ENCODE data around the gene HELZ2.

HELZ2 gene

GRCh38 chr20:63589261-63590217, 15.5 kb upstream of the HELZ2 start:
- H3K36me3 ChIP-seq (ENCODE audit: control insufficient read depth in 5 of 5, insufficient read depth in 5 of 5, low read length in 5 of 5), result peaks cover 0 to 57% (median 48%) of the 10 kb centered on the region in 5 donors
- H3K27me3 ChIP-seq (ENCODE audit: control insufficient read depth in 5 of 5, insufficient read depth in 4 of 5, low read length in 5 of 5), result no peaks in the 10 kb centered on the region
- H3K9ac ChIP-seq (ENCODE audit: low read length in 5 of 5), result no peak overlapping the region
- H3K4me3 ChIP-seq (ENCODE audit: low read depth in 1 of 5, low read length in 5 of 5), result no peak overlapping the region
- no peak overlapping the region for H3K27ac ChIP-seq (ENCODE audit: low read depth, low read length)
- H3K4me1 ChIP-seq (ENCODE audit: control insufficient read depth in 5 of 5, insufficient read depth in 5 of 5, low read length in 5 of 5), result peaks cover 0 to 20% (median 4%) of the 10 kb centered on the region in 5 donors
- H3K9me3 ChIP-seq (ENCODE audit: control insufficient read depth in 5 of 5, low read length in 5 of 5), result no peaks in the 10 kb centered on the region

GRCh38 chr20:63588641-63589041, 14.6 kb upstream of the HELZ2 start:
- Histone ChIP-seq H3K27ac (ENCODE audit: low read depth, low read length) (no peak overlapping the region), H3K9me3 (ENCODE audit: control insufficient read depth in 5 of 5, low read length in 5 of 5) (no peaks in the 10 kb centered on the region), H3K4me1 (ENCODE audit: control insufficient read depth in 5 of 5, insufficient read depth in 5 of 5, low read length in 5 of 5) (peaks cover 0 to 16% (median 4%) of the 10 kb centered on the region in 5 donors), H3K27me3 (ENCODE audit: control insufficient read depth in 5 of 5, insufficient read depth in 4 of 5, low read length in 5 of 5) (no peaks in the 10 kb centered on the region), H3K9ac (ENCODE audit: low read length in 5 of 5) (no peak overlapping the region), H3K4me3 (ENCODE audit: low read depth in 1 of 5, low read length in 5 of 5) (no peak overlapping the region), H3K36me3 (ENCODE audit: control insufficient read depth in 5 of 5, insufficient read depth in 5 of 5, low read length in 5 of 5) (peaks cover 0 to 57% (median 42%) of the 10 kb centered on the region in 5 donors)

- no peak overlapping the region for H3K4me3 ChIP-seq (ENCODE audit: low read depth in 1 of 5, low read length in 5 of 5)
- H3K36me3 ChIP-seq (ENCODE audit: control insufficient read depth in 5 of 5, insufficient read depth in 5 of 5, low read length in 5 of 5), result peaks cover 0 to 51% (median 38%) of the 10 kb centered on the region in 5 donors
- peaks cover 0 to 16% (median 4%) of the 10 kb centered on the region in 5 donors for H3K4me1 ChIP-seq (ENCODE audit: control insufficient read depth in 5 of 5, insufficient read depth in 5 of 5, low read length in 5 of 5)
- no peak overlapping the region for H3K9ac ChIP-seq (ENCODE audit: low read length in 5 of 5)
- H3K27ac ChIP-seq (ENCODE audit: low read depth, low read length), result no peak overlapping the region
- no peaks in the 10 kb centered on the region for H3K27me3 ChIP-seq (ENCODE audit: control insufficient read depth in 5 of 5, insufficient read depth in 4 of 5, low read length in 5 of 5)
- no peaks in the 10 kb centered on the region for H3K9me3 ChIP-seq (ENCODE audit: control insufficient read depth in 5 of 5, low read length in 5 of 5)
Observed at GRCh38 chr20:63587776-63588591, 13.9 kb upstream of the HELZ2 start.

- no peak overlapping the region for H3K9ac ChIP-seq (ENCODE audit: low read length in 5 of 5)
- H3K4me3 ChIP-seq (ENCODE audit: low read depth in 1 of 5, low read length in 5 of 5), result no peak overlapping the region
- no peaks in the 10 kb centered on the region for H3K9me3 ChIP-seq (ENCODE audit: control insufficient read depth in 5 of 5, low read length in 5 of 5)
- H3K27ac ChIP-seq (ENCODE audit: low read depth, low read length), result no peak overlapping the region
- H3K4me1 ChIP-seq (ENCODE audit: control insufficient read depth in 5 of 5, insufficient read depth in 5 of 5, low read length in 5 of 5), result peaks cover 0 to 16% (median 4%) of the 10 kb centered on the region in 5 donors
- H3K27me3 ChIP-seq (ENCODE audit: control insufficient read depth in 5 of 5, insufficient read depth in 4 of 5, low read length in 5 of 5), result no peaks in the 10 kb centered on the region
- H3K36me3 ChIP-seq (ENCODE audit: control insufficient read depth in 5 of 5, insufficient read depth in 5 of 5, low read length in 5 of 5), result peaks cover 0 to 44% (median 31%) of the 10 kb centered on the region in 5 donors
Observed at GRCh38 chr20:63587256-63587655, 13.2 kb upstream of the HELZ2 start.

GRCh38 chr20:63586797-63587196, 12.8 kb upstream of the HELZ2 start:
- peaks cover 0 to 16% (median 4%) of the 10 kb centered on the region in 5 donors for H3K4me1 ChIP-seq (ENCODE audit: control insufficient read depth in 5 of 5, insufficient read depth in 5 of 5, low read length in 5 of 5)
- peaks cover 0 to 40% (median 26%) of the 10 kb centered on the region in 5 donors for H3K36me3 ChIP-seq (ENCODE audit: control insufficient read depth in 5 of 5, insufficient read depth in 5 of 5, low read length in 5 of 5)
- no peaks in the 10 kb centered on the region for H3K27me3 ChIP-seq (ENCODE audit: control insufficient read depth in 5 of 5, insufficient read depth in 4 of 5, low read length in 5 of 5)
- H3K9me3 ChIP-seq (ENCODE audit: control insufficient read depth in 5 of 5, low read length in 5 of 5), result no peaks in the 10 kb centered on the region
- no peak overlapping the region for H3K4me3 ChIP-seq (ENCODE audit: low read depth in 1 of 5, low read length in 5 of 5)
- H3K9ac ChIP-seq (ENCODE audit: low read length in 5 of 5), result no peak overlapping the region
- no peak overlapping the region for H3K27ac ChIP-seq (ENCODE audit: low read depth, low read length)

- H3K4me1 ChIP-seq (ENCODE audit: control insufficient read depth in 5 of 5, insufficient read depth in 5 of 5, low read length in 5 of 5), result peaks cover 0 to 16% (median 4%) of the 10 kb centered on the region in 5 donors
- no peaks in the 10 kb centered on the region for H3K27me3 ChIP-seq (ENCODE audit: control insufficient read depth in 5 of 5, insufficient read depth in 4 of 5, low read length in 5 of 5)
- H3K36me3 ChIP-seq (ENCODE audit: control insufficient read depth in 5 of 5, insufficient read depth in 5 of 5, low read length in 5 of 5), result peaks cover 0 to 30% (median 18%) of the 10 kb centered on the region in 5 donors
- no peak overlapping the region for H3K9ac ChIP-seq (ENCODE audit: low read length in 5 of 5)
- no peaks in the 10 kb centered on the region for H3K9me3 ChIP-seq (ENCODE audit: control insufficient read depth in 5 of 5, low read length in 5 of 5)
- no peak overlapping the region for H3K27ac ChIP-seq (ENCODE audit: low read depth, low read length)
- H3K4me3 ChIP-seq (ENCODE audit: low read depth in 1 of 5, low read length in 5 of 5), result no peak overlapping the region
Observed at GRCh38 chr20:63585616-63586565, 11.9 kb upstream of the HELZ2 start.

GRCh38 chr20:63582382-63583063, 8.5 kb upstream of the HELZ2 start:
- Histone ChIP-seq H3K27me3 (ENCODE audit: control insufficient read depth in 5 of 5, insufficient read depth in 4 of 5, low read length in 5 of 5) (peaks cover 0 to 12% (median 4%) of the 10 kb centered on the region in 5 donors), H3K36me3 (ENCODE audit: control insufficient read depth in 5 of 5, insufficient read depth in 5 of 5, low read length in 5 of 5) (peaks cover 0 to 3% (median 0%) of the 10 kb centered on the region in 5 donors), H3K27ac (ENCODE audit: low read depth, low read length) (no peak overlapping the region), H3K4me3 (ENCODE audit: low read depth in 1 of 5, low read length in 5 of 5) (no peak overlapping the region), H3K9ac (ENCODE audit: low read length in 5 of 5) (no peak overlapping the region), H3K4me1 (ENCODE audit: control insufficient read depth in 5 of 5, insufficient read depth in 5 of 5, low read length in 5 of 5) (peaks cover 0 to 6% (median 0%) of the 10 kb centered on the region in 5 donors), H3K9me3 (ENCODE audit: control insufficient read depth in 5 of 5, low read length in 5 of 5) (no peaks in the 10 kb centered on the region)

GRCh38 chr20:63580796-63581461, 6.9 kb upstream of the HELZ2 start:
- peaks cover 0 to 16% (median 4%) of the 10 kb centered on the region in 5 donors for H3K27me3 ChIP-seq (ENCODE audit: control insufficient read depth in 5 of 5, insufficient read depth in 4 of 5, low read length in 5 of 5)
- peaks cover 0 to 2% (median 0%) of the 10 kb centered on the region in 5 donors for H3K4me1 ChIP-seq (ENCODE audit: control insufficient read depth in 5 of 5, insufficient read depth in 5 of 5, low read length in 5 of 5)
- H3K27ac ChIP-seq (ENCODE audit: low read depth, low read length), result no peak overlapping the region
- no peaks in the 10 kb centered on the region for H3K36me3 ChIP-seq (ENCODE audit: control insufficient read depth in 5 of 5, insufficient read depth in 5 of 5, low read length in 5 of 5)
- no peak overlapping the region for H3K4me3 ChIP-seq (ENCODE audit: low read depth in 1 of 5, low read length in 5 of 5)
- no peak overlapping the region for H3K9ac ChIP-seq (ENCODE audit: low read length in 5 of 5)
- no peaks in the 10 kb centered on the region for H3K9me3 ChIP-seq (ENCODE audit: control insufficient read depth in 5 of 5, low read length in 5 of 5)

Measured in subcutaneous abdominal adipose tissue (tissue), 5 donors.